ENCODE results near the gene ATG4A.

The ATG4A gene

GRCh38 chrX:108169768-108170167 is 78.2 kb downstream of the ATG4A start:
- Histone ChIP-seq H3K4me3 (ENCODE audit: low read depth, low read length) (no peak overlapping the region), H3K9me3 (ENCODE audit: control insufficient read depth, insufficient read depth, low read length) (no peaks in the 10 kb centered on the region), H3K9ac (ENCODE audit: low read depth, low read length) (no peak overlapping the region), H3K4me1 (ENCODE audit: control insufficient read depth, insufficient read depth, low read length) (no peaks in the 10 kb centered on the region), H3K27me3 (ENCODE audit: control insufficient read depth, insufficient read depth, low read length) (peaks cover 5% of the 10 kb centered on the region), H3K36me3 (ENCODE audit: control insufficient read depth, insufficient read depth, low read length) (no peaks in the 10 kb centered on the region), H3K27ac (ENCODE audit: low read depth, low read length) (no peak overlapping the region)

- peaks cover 5% of the 10 kb centered on the region for H3K4me1 ChIP-seq (ENCODE audit: control insufficient read depth, insufficient read depth, low read length)
- H3K9ac ChIP-seq (ENCODE audit: low read depth, low read length): no peak overlapping the region
- H3K9me3 ChIP-seq (ENCODE audit: control insufficient read depth, insufficient read depth, low read length): no peaks in the 10 kb centered on the region
- no peak overlapping the region for H3K4me3 ChIP-seq (ENCODE audit: low read depth, low read length)
- H3K27ac ChIP-seq (ENCODE audit: low read depth, low read length): no peak overlapping the region
- no peaks in the 10 kb centered on the region for H3K36me3 ChIP-seq (ENCODE audit: control insufficient read depth, insufficient read depth, low read length)
- peaks cover 6% of the 10 kb centered on the region for H3K27me3 ChIP-seq (ENCODE audit: control insufficient read depth, insufficient read depth, low read length)
These were observed 80.1 kb downstream of the ATG4A start for GRCh38 chrX:108171671-108172070.

- Histone ChIP-seq H3K9ac (ENCODE audit: low read depth, low read length) (no peak overlapping the region), H3K27ac (ENCODE audit: low read depth, low read length) (no peak overlapping the region), H3K4me3 (ENCODE audit: low read depth, low read length) (no peak overlapping the region), H3K36me3 (ENCODE audit: control insufficient read depth, insufficient read depth, low read length) (no peaks in the 10 kb centered on the region), H3K4me1 (ENCODE audit: control insufficient read depth, insufficient read depth, low read length) (peaks cover 22% of the 10 kb centered on the region), H3K27me3 (ENCODE audit: control insufficient read depth, insufficient read depth, low read length) (peaks cover 6% of the 10 kb centered on the region), H3K9me3 (ENCODE audit: control insufficient read depth, insufficient read depth, low read length) (no peaks in the 10 kb centered on the region)
These were observed 82.3 kb downstream of the ATG4A start for GRCh38 chrX:108173874-108174273.

- peak overlapping the region; percentile 66 for H3K27ac ChIP-seq (ENCODE audit: low read depth, low read length)
- H3K36me3 ChIP-seq (ENCODE audit: control insufficient read depth, insufficient read depth, low read length): no peaks in the 10 kb centered on the region
- peaks cover 22% of the 10 kb centered on the region for H3K4me1 ChIP-seq (ENCODE audit: control insufficient read depth, insufficient read depth, low read length)
- peak overlapping the region; percentile 16 for H3K9ac ChIP-seq (ENCODE audit: low read depth, low read length)
- H3K9me3 ChIP-seq (ENCODE audit: control insufficient read depth, insufficient read depth, low read length): no peaks in the 10 kb centered on the region
- H3K4me3 ChIP-seq (ENCODE audit: low read depth, low read length): no peak overlapping the region
- peaks cover 6% of the 10 kb centered on the region for H3K27me3 ChIP-seq (ENCODE audit: control insufficient read depth, insufficient read depth, low read length)
These were observed 86.0 kb downstream of the ATG4A start for GRCh38 chrX:108177351-108178142.

GRCh38 chrX:108178143-108178498 is 86.5 kb downstream of the ATG4A start:
- peak overlapping the region; percentile 66 for H3K27ac ChIP-seq (ENCODE audit: low read depth, low read length)
- no peaks in the 10 kb centered on the region for H3K36me3 ChIP-seq (ENCODE audit: control insufficient read depth, insufficient read depth, low read length)
- H3K4me1 ChIP-seq (ENCODE audit: control insufficient read depth, insufficient read depth, low read length): peaks cover 22% of the 10 kb centered on the region
- peak overlapping the region; percentile 16 for H3K9ac ChIP-seq (ENCODE audit: low read depth, low read length)
- H3K27me3 ChIP-seq (ENCODE audit: control insufficient read depth, insufficient read depth, low read length): peaks cover 6% of the 10 kb centered on the region
- H3K9me3 ChIP-seq (ENCODE audit: control insufficient read depth, insufficient read depth, low read length): no peaks in the 10 kb centered on the region
- no peak overlapping the region for H3K4me3 ChIP-seq (ENCODE audit: low read depth, low read length)

- H3K4me1 ChIP-seq (ENCODE audit: control insufficient read depth, insufficient read depth, low read length): no peaks in the 10 kb centered on the region
- no peaks in the 10 kb centered on the region for H3K9me3 ChIP-seq (ENCODE audit: control insufficient read depth, insufficient read depth, low read length)
- H3K27me3 ChIP-seq (ENCODE audit: control insufficient read depth, insufficient read depth, low read length): no peaks in the 10 kb centered on the region
- H3K36me3 ChIP-seq (ENCODE audit: control insufficient read depth, insufficient read depth, low read length): no peaks in the 10 kb centered on the region
- no peak overlapping the region for H3K9ac ChIP-seq (ENCODE audit: low read depth, low read length)
- no peak overlapping the region for H3K4me3 ChIP-seq (ENCODE audit: low read depth, low read length)
- H3K27ac ChIP-seq (ENCODE audit: low read depth, low read length): no peak overlapping the region
These were observed 95.2 kb downstream of the ATG4A start for GRCh38 chrX:108186811-108187210.

GRCh38 chrX:108198420-108198819 is 106.8 kb downstream of the ATG4A start:
- no peaks in the 10 kb centered on the region for H3K9me3 ChIP-seq (ENCODE audit: control insufficient read depth, insufficient read depth, low read length)
- H3K4me1 ChIP-seq (ENCODE audit: control insufficient read depth, insufficient read depth, low read length): no peaks in the 10 kb centered on the region
- no peak overlapping the region for H3K9ac ChIP-seq (ENCODE audit: low read depth, low read length)
- no peak overlapping the region for H3K4me3 ChIP-seq (ENCODE audit: low read depth, low read length)
- H3K27ac ChIP-seq (ENCODE audit: low read depth, low read length): no peak overlapping the region
- H3K27me3 ChIP-seq (ENCODE audit: control insufficient read depth, insufficient read depth, low read length): no peaks in the 10 kb centered on the region; the same call in none of the 2 replicates
- no peaks in the 10 kb centered on the region for H3K36me3 ChIP-seq (ENCODE audit: control insufficient read depth, insufficient read depth, low read length)

DNA sequence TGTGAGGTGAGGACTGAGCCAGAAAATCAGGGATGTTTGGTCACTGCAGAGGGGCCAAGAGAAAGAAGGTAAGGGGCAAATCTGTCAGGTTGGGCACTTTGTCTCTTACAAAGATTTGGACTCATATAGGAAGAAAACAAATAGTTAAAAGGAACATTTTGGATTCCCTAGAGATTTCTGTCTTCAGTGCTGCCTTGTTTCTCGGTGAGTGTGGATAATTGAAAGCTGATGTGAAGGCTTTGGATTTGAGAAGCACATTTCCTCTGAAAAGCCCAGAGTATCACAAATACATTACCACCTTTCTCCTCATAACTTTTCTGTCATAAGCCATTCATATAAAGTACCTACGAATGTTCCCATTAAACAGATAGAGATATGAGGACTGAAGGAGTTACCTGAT is 107.5 kb downstream of the ATG4A start:
- H3K27ac ChIP-seq (ENCODE audit: low read depth, low read length): no peak overlapping the region
- no peaks in the 10 kb centered on the region for H3K36me3 ChIP-seq (ENCODE audit: control insufficient read depth, insufficient read depth, low read length)
- no peaks in the 10 kb centered on the region for H3K4me1 ChIP-seq (ENCODE audit: control insufficient read depth, insufficient read depth, low read length)
- H3K4me3 ChIP-seq (ENCODE audit: low read depth, low read length): no peak overlapping the region
- H3K9ac ChIP-seq (ENCODE audit: low read depth, low read length): no peak overlapping the region
- no peaks in the 10 kb centered on the region for H3K9me3 ChIP-seq (ENCODE audit: control insufficient read depth, insufficient read depth, low read length)
- no peaks in the 10 kb centered on the region; the same call in none of the 2 replicates for H3K27me3 ChIP-seq (ENCODE audit: control insufficient read depth, insufficient read depth, low read length)

- no peaks in the 10 kb centered on the region; the same call in 1 of the 2 replicates for H3K27me3 ChIP-seq (ENCODE audit: control insufficient read depth, insufficient read depth, low read length)
- no peaks in the 10 kb centered on the region for H3K9me3 ChIP-seq (ENCODE audit: control insufficient read depth, insufficient read depth, low read length)
- H3K27ac ChIP-seq (ENCODE audit: low read depth, low read length): no peak overlapping the region
- no peaks in the 10 kb centered on the region for H3K36me3 ChIP-seq (ENCODE audit: control insufficient read depth, insufficient read depth, low read length)
- no peaks in the 10 kb centered on the region for H3K4me1 ChIP-seq (ENCODE audit: control insufficient read depth, insufficient read depth, low read length)
- no peak overlapping the region for H3K4me3 ChIP-seq (ENCODE audit: low read depth, low read length)
- H3K9ac ChIP-seq (ENCODE audit: low read depth, low read length): no peak overlapping the region
These were observed 108.1 kb downstream of the ATG4A start for GRCh38 chrX:108199691-108200090.

DNA sequence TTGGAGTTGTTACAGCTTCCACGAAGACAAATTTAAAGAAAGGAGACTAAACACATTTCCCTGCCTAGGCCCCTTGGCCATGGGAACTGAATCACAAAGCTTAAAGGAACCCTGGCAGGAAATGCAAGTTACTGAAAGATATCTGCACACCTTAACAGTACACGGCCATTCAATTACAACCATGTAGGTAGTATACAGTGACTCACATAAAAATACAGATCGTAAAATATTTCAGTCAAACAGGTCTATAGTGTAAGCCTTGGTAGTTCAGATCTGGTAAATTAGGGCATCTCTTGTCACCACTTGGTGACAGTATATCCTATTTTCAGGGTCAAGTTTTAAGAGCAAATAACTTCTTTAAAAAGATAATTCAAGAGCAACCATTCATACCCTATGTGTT is 112.0 kb downstream of the ATG4A start:
- Histone ChIP-seq H3K4me3 (ENCODE audit: low read depth, low read length) (no peak overlapping the region), H3K9ac (ENCODE audit: low read depth, low read length) (no peak overlapping the region), H3K4me1 (ENCODE audit: control insufficient read depth, insufficient read depth, low read length) (no peaks in the 10 kb centered on the region), H3K27me3 (ENCODE audit: control insufficient read depth, insufficient read depth, low read length) (no peaks in the 10 kb centered on the region; the same call in none of the 2 replicates), H3K9me3 (ENCODE audit: control insufficient read depth, insufficient read depth, low read length) (no peaks in the 10 kb centered on the region), H3K27ac (ENCODE audit: low read depth, low read length) (no peak overlapping the region), H3K36me3 (ENCODE audit: control insufficient read depth, insufficient read depth, low read length) (no peaks in the 10 kb centered on the region)

Data from HUES48 (cell line).